HG03457 (cell line): ENCODE results near the gene MAPK9.
A peak's percentile ranks its signal among the peaks of the same experiment; 100 is the strongest.

ENCODE experiments used
- ATAC-seq: cut with Tn5 transposase; IDR thresholded peaks from one replicate; pipeline ENCODE4 v1.9.1; 2021; ENCODE audit warnings: moderate number of reproducible peaks; ENCODE audit not compliant: unreplicated experiment

Gene MAPK9

DNA sequence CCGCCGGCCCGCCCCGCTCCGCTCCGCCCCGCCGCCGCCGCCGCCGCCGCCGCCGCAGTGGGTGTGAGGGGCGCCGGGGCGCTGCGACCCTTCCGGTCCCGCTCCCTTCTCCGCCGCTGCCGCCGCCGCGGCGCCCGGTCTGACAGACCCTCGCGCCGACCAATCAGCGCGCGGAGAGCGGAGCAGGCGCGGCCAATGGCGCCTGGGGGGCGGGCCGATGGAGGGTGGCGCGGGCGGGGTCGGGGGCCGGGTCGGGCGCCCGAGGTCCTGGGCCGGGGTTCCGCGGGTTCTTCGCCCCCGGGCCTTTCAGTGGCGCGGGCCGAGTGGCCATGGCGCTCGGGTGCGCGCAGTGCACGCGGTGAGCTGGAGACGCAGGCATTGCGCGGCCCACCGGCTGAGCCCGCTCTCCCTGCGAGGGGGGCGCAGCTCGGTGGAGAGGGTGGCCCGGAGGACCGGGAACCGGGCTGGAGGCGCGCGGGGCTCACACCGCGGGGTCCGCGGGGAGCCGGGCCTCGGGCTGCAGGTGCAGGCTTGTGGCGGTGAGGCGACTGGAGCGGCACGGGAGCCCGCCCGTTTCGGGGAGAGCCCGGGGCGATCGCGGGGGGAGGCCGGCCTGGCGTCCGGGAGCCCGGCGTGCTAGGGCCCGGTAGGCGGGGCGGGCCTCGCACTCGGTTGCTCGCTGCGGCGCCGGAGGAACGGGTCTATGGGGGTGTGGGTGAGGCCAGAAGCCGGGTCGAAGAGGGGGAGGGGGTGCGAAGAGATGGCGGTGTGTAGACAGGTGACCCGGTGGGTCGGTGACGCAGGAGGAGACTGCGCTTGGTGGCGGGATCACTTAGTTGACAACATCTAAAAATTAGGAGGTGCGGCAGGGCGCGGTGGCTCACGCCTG lies at the start of gene MAPK9:
Gene MAPK9 (minus strand): TSS at position 141 of the 889 bp plus-strand sequence. CDS start 11,522 bp downstream, outside the sequence.
- peak; percentile 75 for ATAC-seq

DNA sequence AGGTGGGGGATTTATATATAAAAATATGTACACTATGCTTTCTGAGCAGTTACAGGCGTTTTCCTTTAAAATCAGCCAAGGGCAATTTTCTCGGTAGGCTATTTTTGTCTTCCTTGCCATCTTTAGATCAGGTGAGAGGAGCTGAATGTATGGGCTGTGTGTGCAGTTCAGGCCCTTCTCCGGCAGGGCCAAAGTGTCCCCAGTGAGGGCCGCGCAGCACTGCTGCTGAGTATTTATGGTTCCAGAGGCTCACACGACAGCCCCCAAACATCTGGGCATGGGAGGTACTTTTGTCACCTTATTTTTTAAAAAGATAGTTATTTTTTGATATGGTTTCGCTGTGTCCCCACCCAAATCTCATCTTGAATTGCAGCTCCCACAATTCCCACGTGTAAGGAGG lies 49.7 kb upstream of the MAPK9 start:
- ATAC-seq, result no peak

- no peak for ATAC-seq
These were observed 49.0 kb upstream of the MAPK9 start for GRCh38 chr5:180340856-180341255.

DNA sequence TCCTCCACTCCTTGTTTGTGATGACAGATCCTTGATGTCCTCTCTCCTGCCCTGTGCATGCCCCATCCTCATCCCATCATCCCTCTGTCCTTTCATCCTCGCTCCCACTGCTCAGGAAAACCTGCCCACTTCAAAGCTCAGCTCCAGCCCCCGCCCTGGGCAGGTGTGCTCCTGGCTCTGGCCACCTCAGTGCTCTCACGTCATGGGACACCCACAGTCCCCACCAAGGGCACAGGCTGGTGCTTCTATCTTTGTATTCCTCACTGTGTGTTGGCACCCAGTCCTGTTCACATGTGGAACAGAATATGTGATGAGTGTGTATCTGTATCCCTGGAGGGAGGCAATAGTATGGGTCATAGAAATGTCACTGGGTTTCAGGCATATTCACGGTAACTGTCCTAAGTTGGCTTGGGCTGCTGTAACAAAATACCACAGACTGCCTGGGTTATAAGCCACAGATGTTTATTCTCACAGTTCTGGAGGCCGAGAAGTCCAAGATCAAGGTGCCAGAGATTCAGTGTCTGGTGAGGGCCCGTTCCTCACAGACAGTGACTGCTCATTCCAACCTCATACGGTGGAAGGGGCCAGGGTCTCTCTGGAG lies 47.8 kb upstream of the MAPK9 start:
- ATAC-seq, result no peak

GRCh38 chr5:180338001-180338707 lies 46.3 kb upstream of the MAPK9 start:
- ATAC-seq, result no peak

DNA sequence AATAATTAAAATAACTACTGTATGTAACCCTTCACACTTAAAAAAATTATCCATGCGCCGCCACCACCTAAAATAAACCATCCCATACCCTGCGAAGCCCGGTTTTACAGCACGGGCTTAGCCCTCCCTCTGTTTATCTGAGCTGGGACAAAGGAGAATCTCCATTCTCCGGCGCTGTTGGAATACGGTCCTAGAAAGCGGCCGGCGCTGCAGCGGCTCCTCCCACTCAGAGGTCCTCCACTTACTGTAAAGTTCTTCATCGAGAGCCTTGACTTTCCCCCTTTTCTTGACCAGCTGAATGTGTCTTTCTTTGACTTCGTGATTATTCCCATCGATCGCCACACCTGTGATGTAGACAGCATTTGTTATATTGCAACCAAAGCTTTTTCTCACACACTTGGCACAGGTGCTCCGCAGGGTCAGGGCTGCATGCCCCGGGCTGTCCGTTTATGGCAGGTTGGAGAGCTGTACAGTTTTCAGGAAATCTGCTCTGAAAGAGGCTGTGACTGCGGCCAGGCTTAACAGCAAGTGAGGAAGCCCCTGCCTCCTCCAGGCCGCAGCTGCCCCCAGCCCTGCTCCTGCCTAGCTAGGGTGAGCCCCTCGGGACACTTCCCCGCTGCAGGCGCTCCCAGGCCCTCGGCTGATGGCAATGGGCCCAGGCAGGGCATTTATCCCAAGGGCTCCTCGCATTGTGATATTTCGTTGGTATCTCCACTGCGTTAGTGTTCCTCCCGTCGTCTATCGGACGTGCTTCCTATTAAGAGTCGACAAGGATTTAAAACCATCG lies 44.5 kb upstream of the MAPK9 start:
- ATAC-seq, result no peak

- no peak for ATAC-seq
These were observed 43.8 kb upstream of the MAPK9 start for GRCh38 chr5:180335614-180336233.

GRCh38 chr5:180334751-180335613 lies 43.1 kb upstream of the MAPK9 start:
- no peak for ATAC-seq

DNA sequence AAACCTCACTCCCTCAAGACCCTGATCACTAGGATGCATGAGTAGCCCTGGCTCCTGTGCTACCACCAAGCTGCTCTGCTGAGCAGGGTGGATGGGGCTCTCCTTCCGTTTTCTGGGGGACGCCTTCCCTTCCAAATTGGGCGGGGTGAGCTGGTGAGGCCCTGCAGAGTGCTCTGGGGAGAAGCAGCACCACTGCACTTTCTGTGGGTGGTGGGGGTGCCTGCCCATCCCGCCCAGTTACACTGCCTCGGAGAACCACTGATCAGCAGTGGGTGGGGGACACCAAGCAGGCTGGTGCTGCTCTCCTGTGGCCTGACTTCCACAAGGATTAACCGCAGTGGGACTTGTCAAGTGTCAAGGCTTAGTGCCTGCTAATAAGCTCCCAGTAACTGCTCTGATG lies 42.3 kb upstream of the MAPK9 start:
- no peak for ATAC-seq

DNA sequence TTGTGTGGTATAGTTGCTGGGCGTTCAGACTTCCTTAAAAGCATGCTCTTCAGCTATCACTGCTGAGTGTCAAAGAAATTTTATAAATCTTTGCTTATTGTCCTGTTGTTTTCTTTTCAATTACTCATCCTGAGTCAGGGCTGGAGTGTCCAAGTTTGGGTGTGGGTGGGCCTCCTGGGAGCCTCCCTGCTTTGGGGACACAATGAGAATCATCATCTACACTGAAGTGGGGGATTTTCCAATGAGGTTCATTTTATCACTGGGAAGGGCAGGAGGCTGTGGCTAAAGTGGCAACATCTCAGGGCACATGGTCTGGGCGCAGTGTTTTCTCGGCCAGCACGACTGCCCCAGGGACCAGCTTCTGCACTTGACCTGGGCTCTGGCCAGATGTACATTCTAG lies 41.8 kb upstream of the MAPK9 start:
- no peak for ATAC-seq

- ATAC-seq, result no peak
These were observed 41.0 kb upstream of the MAPK9 start for GRCh38 chr5:180332861-180333260.

- no peak for ATAC-seq
These were observed 40.2 kb upstream of the MAPK9 start for GRCh38 chr5:180332051-180332517.

GRCh38 chr5:180331647-180331950 lies 39.7 kb upstream of the MAPK9 start:
- no peak for ATAC-seq

DNA sequence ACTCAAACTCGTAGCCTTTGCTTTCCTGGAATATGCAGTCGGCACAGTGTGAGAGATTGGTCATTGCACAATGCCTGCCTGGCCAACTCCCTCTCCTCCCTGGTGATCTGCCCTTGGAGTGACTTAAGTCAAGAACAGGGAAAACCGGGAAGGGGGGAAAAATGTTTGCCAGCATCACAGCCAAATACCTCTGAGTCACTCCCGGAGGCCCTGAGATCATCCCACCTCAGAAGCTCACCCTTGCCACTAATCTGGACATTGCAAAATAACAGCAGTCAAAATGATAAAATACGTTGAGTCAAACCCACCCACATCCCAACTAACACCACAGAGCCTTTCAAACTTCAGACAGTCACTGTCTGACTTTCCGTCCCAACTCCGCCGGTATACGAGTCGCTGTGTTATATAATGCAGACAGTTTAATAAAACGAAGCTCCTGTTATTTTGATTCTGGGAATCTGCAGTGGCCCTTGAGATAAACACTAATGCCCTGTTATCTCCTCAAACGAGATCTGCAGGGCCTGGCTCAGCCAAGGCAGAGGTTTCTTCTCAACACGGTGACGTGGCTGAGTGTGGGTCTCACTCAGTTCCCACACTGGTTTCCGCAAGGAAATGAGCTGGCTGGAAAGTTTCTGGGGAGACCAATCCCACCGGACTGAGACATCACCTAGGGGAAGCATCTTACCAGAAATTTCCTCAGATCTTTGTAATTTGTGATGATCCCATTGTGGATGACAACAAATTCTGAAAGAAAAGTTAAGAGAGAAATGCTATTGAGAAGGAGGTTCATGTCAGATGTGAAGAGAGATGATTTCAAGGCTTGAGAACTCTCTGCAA lies 39.1 kb upstream of the MAPK9 start:
- no peak for ATAC-seq

DNA sequence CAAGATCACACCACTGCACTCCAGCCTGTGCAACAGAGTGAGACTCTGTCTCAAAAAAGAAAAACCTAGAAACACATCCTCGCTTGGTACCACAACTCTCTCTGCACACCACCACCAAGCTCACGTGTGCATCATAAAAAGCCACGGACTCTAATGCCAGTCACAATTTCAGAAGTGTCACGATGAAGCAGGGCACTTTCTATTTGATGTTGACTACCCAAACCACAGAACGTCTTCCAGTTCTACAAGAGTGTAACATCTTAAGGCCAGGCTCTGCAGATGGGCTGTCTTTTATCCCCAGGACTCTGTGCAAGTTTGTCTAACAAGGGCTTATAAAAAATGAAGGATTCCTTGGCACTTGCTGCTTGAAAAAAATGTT lies 38.4 kb upstream of the MAPK9 start:
- ATAC-seq, result no peak

DNA sequence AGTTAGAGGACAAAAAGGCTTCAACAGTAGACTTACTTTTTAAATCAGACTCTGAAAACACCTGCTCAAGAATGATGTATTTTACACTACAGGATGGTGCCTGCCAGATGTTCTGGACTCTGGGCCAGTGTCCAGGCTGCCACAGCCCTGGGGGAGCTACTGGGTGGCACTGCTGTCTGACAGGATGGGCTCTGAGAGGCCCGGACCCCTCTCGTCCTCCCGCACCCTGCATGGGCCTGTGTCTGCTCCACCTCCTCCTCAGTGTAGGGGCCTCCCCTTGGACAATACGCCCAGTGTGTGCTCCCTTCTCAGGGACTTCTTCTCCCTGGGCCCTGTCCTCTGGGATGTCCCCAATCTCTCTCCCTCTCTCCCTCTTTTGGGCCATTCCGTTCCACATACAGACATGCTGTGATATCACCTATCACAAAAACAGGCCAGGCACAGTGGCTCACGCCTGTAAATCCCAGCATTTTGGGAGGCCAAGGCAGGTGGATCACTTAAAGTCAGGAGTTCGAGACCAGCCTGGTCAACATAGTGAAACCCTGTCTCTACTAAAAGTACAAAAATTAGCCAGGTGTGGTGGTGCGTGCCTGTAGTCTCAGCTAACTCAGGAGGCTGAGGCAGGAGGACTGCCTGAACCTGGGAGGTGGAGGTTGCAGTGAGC lies 37.9 kb upstream of the MAPK9 start:
- no peak for ATAC-seq

DNA sequence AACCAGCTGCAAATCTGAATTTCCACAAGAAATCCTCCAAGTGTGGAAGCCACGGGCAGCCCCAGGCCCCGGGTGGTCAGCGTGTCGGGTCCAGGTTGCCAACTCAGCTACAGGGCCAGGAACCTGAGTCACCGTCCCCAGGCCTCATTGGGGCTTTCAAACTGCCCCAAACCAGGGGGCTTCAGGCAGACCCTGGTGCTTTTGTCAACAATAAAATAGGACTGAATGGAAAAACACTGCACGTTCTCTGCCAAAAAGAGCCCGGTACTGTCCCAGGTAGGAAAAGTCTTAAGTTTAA lies 37.2 kb upstream of the MAPK9 start:
- ATAC-seq, result no peak

GRCh38 chr5:180328296-180329137 lies 36.6 kb upstream of the MAPK9 start:
- ATAC-seq, result no peak
